Activated naive CD8-positive, alpha-beta T cell treated with anti-CD3 and anti-CD28 coated beads, Interleukin-2, amount 10 ng/mL, durations not matched to agents 7 days and 5 days (primary cell): ENCODE measurements around the gene CYB5A. TPM values are rescaled to one million over a fixed set of nuclear protein-coding genes. Genes with fewer than 3 reads are reported as not detected.
"Not testable (repeated sequence)": the region's sequence is repeated elsewhere in the genome, so short reads cannot be mapped to it uniquely, and the experiment has no call there.

Experiments
- ATAC-seq: fragments of 150-1000 bp; cut with Tn5 transposase; one replicate; pipeline ENCODE4 v1.10.0; 2021; ENCODE audit warnings: low read depth, moderate library complexity
- POLR2A ChIA-PET: fragments of 350-600 bp; sonication (Branson Sonifier 250); formaldehyde crosslinking; loops from one replicate; lab custom pipeline; 2021; ENCODE audit warnings: antibody characterized with exemption; lab: Charles Lee
- DNase-seq: peaks from one replicate; pipeline ENCODE4 v3.0.0; 2021
- H3K27ac Mint-ChIP-seq: one replicate; pipeline ENCODE4 v1.8.0; 2022; ENCODE audit warnings: mild to moderate bottlenecking, mixed read lengths
- H3K27me3 Mint-ChIP-seq: one replicate; pipeline ENCODE4 v1.8.0; 2022; ENCODE audit warnings: mild to moderate bottlenecking, moderate library complexity, mixed read lengths
- H3K36me3 Mint-ChIP-seq: one replicate; pipeline ENCODE4 v1.8.0; 2021; ENCODE audit warnings: mild to moderate bottlenecking, mixed read lengths
- H3K4me1 Mint-ChIP-seq: one replicate; pipeline ENCODE4 v1.8.0; 2021; ENCODE audit warnings: mixed read lengths
- H3K4me3 Mint-ChIP-seq: one replicate; pipeline ENCODE4 v1.8.0; 2022; ENCODE audit warnings: mild to moderate bottlenecking, moderate library complexity, mixed read lengths
- H3K9me3 Mint-ChIP-seq: one replicate; pipeline ENCODE4 v1.8.0; 2021; ENCODE audit warnings: mixed read lengths
- total RNA-seq, 2 experiments: library from RNA; stranded (reverse); gene quantifications; one replicate each; pipeline ENCODE4 v1.2.3, GENCODE V29; 2021

Gene CYB5A, protein sequence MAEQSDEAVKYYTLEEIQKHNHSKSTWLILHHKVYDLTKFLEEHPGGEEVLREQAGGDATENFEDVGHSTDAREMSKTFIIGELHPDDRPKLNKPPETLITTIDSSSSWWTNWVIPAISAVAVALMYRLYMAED
- total RNA-seq, result 10 to 100 TPM; 30.9 to 31.0 TPM

- POLR2A ChIA-PET, result interaction anchor here (0.6 kb wide), 1 partner anchor 202 kb away, joined by 3 read pairs; no protein-coding TSS in a partner anchor
Observed at GRCh38 chr18:74291771-74292540, at the start of gene CYB5A. Gene CYB5A (minus strand): TSS chr18:74291963. CDS start chr18:74291875, 88 bp downstream.

GRCh38 chr18:74337912-74338309, 46.1 kb upstream of the CYB5A start:
- no peak overlapping the region for H3K4me3 Mint-ChIP-seq
- POLR2A ChIA-PET, result no interaction called here
- no peaks in the 10 kb centered on the region for H3K36me3 Mint-ChIP-seq
- H3K27ac Mint-ChIP-seq, result no peak overlapping the region
- peaks cover 7% of the 10 kb centered on the region for H3K4me1 Mint-ChIP-seq
- ATAC-seq, result no peak
- peaks cover 25% of the 10 kb centered on the region for H3K27me3 Mint-ChIP-seq
- peaks cover 2% of the 10 kb centered on the region for H3K9me3 Mint-ChIP-seq
- DNase-seq, result no peak

More at GRCh38 chr18:74291771-74292540, at the start of gene CYB5A:
- Mint-ChIP-seq H3K27me3 (no peaks in the 10 kb centered on the region), H3K4me3 (peak within 1 kb of the TSS; percentile 87), H3K4me1 (peaks cover 2% of the 10 kb centered on the region), H3K36me3 (peaks cover 2% of the 10 kb centered on the region), H3K9me3 (no peaks in the 10 kb centered on the region), H3K27ac (peak within 1 kb of the TSS; percentile 70)
- DNase-seq (peak; percentile 98), ATAC-seq (peak; percentile 100)

- H3K4me3 Mint-ChIP-seq, result no peak overlapping the region
- H3K4me1 Mint-ChIP-seq, result peaks cover 7% of the 10 kb centered on the region
- no peak overlapping the region for H3K27ac Mint-ChIP-seq
- no peak for DNase-seq
- ATAC-seq, result no peak
- H3K36me3 Mint-ChIP-seq, result no peaks in the 10 kb centered on the region
- H3K9me3 Mint-ChIP-seq, result peaks cover 2% of the 10 kb centered on the region
- H3K27me3 Mint-ChIP-seq, result peaks cover 25% of the 10 kb centered on the region
- POLR2A ChIA-PET, result no interaction called here
Observed at GRCh38 chr18:74337155-74337911, 45.6 kb upstream of the CYB5A start.

DNA sequence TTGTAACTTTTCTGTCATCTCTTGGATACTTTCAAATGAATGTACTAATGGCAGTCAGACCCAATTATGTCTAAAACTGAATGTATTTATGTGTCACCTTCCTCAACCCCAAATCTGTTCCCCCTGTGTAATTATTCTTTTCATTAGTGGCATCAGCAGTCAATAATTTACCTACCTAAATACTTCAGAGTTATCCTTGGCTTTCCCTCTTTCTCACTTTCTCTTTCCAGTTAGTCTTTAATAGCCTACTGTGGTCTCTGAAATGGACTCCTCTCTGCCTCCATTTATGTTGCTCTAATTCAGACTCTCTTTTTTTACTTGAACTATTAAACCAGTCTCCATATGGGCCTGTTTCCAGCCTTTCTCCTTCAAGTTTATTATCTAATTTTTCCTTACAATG, 44.9 kb upstream of the CYB5A start:
- POLR2A ChIA-PET, result no interaction called here
- no peak overlapping the region for H3K27ac Mint-ChIP-seq
- peaks cover 25% of the 10 kb centered on the region for H3K27me3 Mint-ChIP-seq
- peaks cover 2% of the 10 kb centered on the region for H3K9me3 Mint-ChIP-seq
- H3K4me1 Mint-ChIP-seq, result peaks cover 6% of the 10 kb centered on the region
- no peak for DNase-seq
- ATAC-seq, result no peak
- no peaks in the 10 kb centered on the region for H3K36me3 Mint-ChIP-seq
- no peak overlapping the region for H3K4me3 Mint-ChIP-seq

DNA sequence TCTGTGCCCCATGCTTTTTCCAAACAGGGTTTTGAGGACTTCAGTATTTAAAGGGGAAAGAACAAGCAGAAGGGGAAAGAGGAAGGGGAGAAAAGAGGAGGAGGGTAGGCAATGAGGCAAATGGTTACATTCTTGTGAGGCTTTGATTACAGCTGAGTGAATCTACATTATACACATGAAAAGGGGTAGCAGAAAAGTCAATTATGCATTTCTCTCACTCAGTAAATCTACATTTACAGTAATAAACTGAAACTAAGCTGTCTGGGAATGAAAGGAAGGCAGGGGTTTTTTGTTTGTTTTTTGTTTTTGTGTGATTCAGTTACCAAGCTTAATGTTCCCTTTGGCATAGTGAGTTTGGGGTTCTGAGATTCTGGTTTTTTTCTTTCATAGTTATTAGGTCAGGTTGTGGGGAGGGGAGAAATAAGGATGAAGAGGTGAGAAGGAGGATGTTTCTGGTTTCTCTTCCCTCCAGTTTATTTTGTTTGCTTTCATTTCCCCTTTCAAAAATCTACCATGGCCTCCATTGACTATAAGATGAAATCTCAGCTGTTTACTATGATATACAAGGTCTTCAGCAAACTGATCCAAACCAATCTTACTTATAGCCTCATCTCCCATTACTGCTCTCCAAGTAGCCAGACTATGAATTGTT, 42.6 kb upstream of the CYB5A start:
- Mint-ChIP-seq H3K27me3 (peaks cover 17% of the 10 kb centered on the region), H3K27ac (no peak overlapping the region), H3K4me1 (peaks cover 6% of the 10 kb centered on the region), H3K4me3 (no peak overlapping the region), H3K9me3 (peaks cover 2% of the 10 kb centered on the region), H3K36me3 (no peaks in the 10 kb centered on the region)
- ATAC-seq (no peak), DNase-seq (no peak)
- POLR2A ChIA-PET, result no interaction called here

GRCh38 chr18:74333091-74333490, 41.3 kb upstream of the CYB5A start:
- Mint-ChIP-seq H3K36me3 (no peaks in the 10 kb centered on the region), H3K27ac (no peak overlapping the region), H3K4me3 (no peak overlapping the region), H3K27me3 (peaks cover 10% of the 10 kb centered on the region), H3K9me3 (peaks cover 2% of the 10 kb centered on the region), H3K4me1 (peaks cover 6% of the 10 kb centered on the region)
- no peak for ATAC-seq
- no peak for DNase-seq
- POLR2A ChIA-PET, result no interaction called here

GRCh38 chr18:74331404-74331803, 39.6 kb upstream of the CYB5A start:
- DNase-seq (no peak), ATAC-seq (no peak)
- Mint-ChIP-seq H3K9me3 (peaks cover 2% of the 10 kb centered on the region), H3K4me3 (no peak overlapping the region), H3K27ac (no peak overlapping the region), H3K4me1 (peaks cover 6% of the 10 kb centered on the region), H3K27me3 (peaks cover 7% of the 10 kb centered on the region), H3K36me3 (no peaks in the 10 kb centered on the region)
- POLR2A ChIA-PET, result no interaction called here

DNA sequence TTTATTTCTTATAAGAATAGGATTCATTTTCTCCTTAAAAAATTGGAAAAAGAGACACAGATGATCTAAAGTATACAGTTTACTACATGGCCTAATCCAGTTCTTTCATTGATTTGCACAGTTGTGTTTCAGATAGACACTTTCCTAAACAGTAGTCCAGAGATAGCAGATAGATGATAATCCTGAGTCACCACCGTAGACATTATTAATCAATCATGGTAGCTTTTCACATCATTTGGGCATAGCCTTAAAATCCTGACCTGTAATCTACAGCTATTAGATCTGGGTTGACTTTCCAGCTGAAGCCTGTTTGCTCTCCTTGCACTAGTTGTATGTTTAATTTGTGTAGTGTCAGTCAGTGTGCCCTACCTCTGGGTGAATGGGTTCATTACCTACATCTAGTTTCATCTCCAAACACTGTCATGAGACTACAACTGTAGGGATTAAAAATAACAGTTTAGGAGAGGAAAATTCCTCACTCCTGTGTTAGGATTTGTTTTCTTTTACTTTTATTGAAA, 38.0 kb upstream of the CYB5A start:
- peaks cover 2% of the 10 kb centered on the region for H3K9me3 Mint-ChIP-seq
- no peak overlapping the region for H3K27ac Mint-ChIP-seq
- DNase-seq (no peak), ATAC-seq (no peak)
- H3K4me1 Mint-ChIP-seq, result peaks cover 4% of the 10 kb centered on the region
- H3K27me3 Mint-ChIP-seq, result peaks cover 11% of the 10 kb centered on the region
- POLR2A ChIA-PET, result no interaction called here
- H3K4me3 Mint-ChIP-seq, result no peak overlapping the region
- no peaks in the 10 kb centered on the region for H3K36me3 Mint-ChIP-seq

- Mint-ChIP-seq H3K36me3 (no peaks in the 10 kb centered on the region), H3K4me1 (no peaks in the 10 kb centered on the region), H3K27me3 (peaks cover 12% of the 10 kb centered on the region), H3K4me3 (no peak overlapping the region), H3K9me3 (no peaks in the 10 kb centered on the region), H3K27ac (no peak overlapping the region)
- no peak for ATAC-seq
- no peak for DNase-seq
- POLR2A ChIA-PET, result no interaction called here
Observed at GRCh38 chr18:74328206-74328605, 36.4 kb upstream of the CYB5A start.

GRCh38 chr18:74326791-74327190, 35.0 kb upstream of the CYB5A start:
- not testable (repeated sequence) for ATAC-seq, H3K36me3 Mint-ChIP-seq, H3K4me1 Mint-ChIP-seq, DNase-seq, H3K27ac Mint-ChIP-seq, H3K9me3 Mint-ChIP-seq, H3K4me3 Mint-ChIP-seq
- POLR2A ChIA-PET, result interaction anchor here (0.6 kb wide), 1 partner anchor 884 kb away, joined by 4 read pairs; the partner anchor contains the start of gene TSHZ1
- peaks cover 18% of the 10 kb centered on the region for H3K27me3 Mint-ChIP-seq

GRCh38 chr18:74326231-74326630, 34.5 kb upstream of the CYB5A start:
- H3K4me3 Mint-ChIP-seq, result no peak overlapping the region
- H3K27ac Mint-ChIP-seq, result no peak overlapping the region
- DNase-seq (no peak), ATAC-seq (no peak)
- peaks cover 22% of the 10 kb centered on the region for H3K27me3 Mint-ChIP-seq
- H3K4me1 Mint-ChIP-seq, result no peaks in the 10 kb centered on the region
- no peaks in the 10 kb centered on the region for H3K9me3 Mint-ChIP-seq
- POLR2A ChIA-PET, result no interaction called here
- H3K36me3 Mint-ChIP-seq, result no peaks in the 10 kb centered on the region

- H3K9me3 Mint-ChIP-seq, result no peaks in the 10 kb centered on the region
- DNase-seq (no peak), ATAC-seq (no peak)
- H3K36me3 Mint-ChIP-seq, result no peaks in the 10 kb centered on the region
- no peak overlapping the region for H3K4me3 Mint-ChIP-seq
- H3K27me3 Mint-ChIP-seq, result peaks cover 19% of the 10 kb centered on the region
- H3K4me1 Mint-ChIP-seq, result no peaks in the 10 kb centered on the region
- POLR2A ChIA-PET, result no interaction called here
- no peak overlapping the region for H3K27ac Mint-ChIP-seq
Observed at GRCh38 chr18:74316257-74317170, 24.8 kb upstream of the CYB5A start.
